Keratinocyte (primary cell): Measurements from ENCODE around the gene PIM2. TPM values are rescaled to one million over a fixed set of nuclear protein-coding genes. Genes with fewer than 3 reads are reported as not detected.

ENCODE experiments used
- DNase-seq: peaks from one replicate; pipeline ENCODE4 v3.0.0-alpha.2; 2011; ENCODE audit warnings: low read depth, missing footprints, low spot score
- FAIRE-seq: peaks from 2 replicates; lab custom pipeline; 2011; peaks lifted over from hg19 to GRCh38; lab: Jason Lieb, UNC
- H2AFZ ChIP-seq: 2 replicates; pipeline ENCODE4 v1.6.0; 2012; ENCODE audit warnings: low read length, control low read depth, inconsistent platforms; ENCODE audit not compliant: control insufficient read depth
- H3K27ac ChIP-seq: 2 replicates; pipeline ENCODE4 v1.5.1; 2011; ENCODE audit warnings: low read length; ENCODE audit not compliant: control insufficient read depth, insufficient read depth
- H3K27me3 ChIP-seq: 3 replicates; pipeline ENCODE4 v1.6.0; 2011; ENCODE audit warnings: low read length; ENCODE audit not compliant: control insufficient read depth, insufficient read depth; ENCODE audit errors: extremely low read depth
- H3K36me3 ChIP-seq, 2 experiments: 2 replicates in 1 of 2; 3 replicates in 1 of 2; pipeline ENCODE4 v1.5.1; 2011; ENCODE audit warnings: low read length in 2 of 2, mild to moderate bottlenecking in 1 of 2; ENCODE audit not compliant: control insufficient read depth in 2 of 2, insufficient read depth in 2 of 2; ENCODE audit errors: extremely low read depth in 1 of 2
- H3K4me1 ChIP-seq: 3 replicates; pipeline ENCODE4 v1.5.1; 2011; ENCODE audit warnings: low read length; ENCODE audit not compliant: control insufficient read depth, insufficient read depth; ENCODE audit errors: extremely low read depth
- H3K4me2 ChIP-seq: 3 replicates; pipeline ENCODE4 v1.6.0; 2011; ENCODE audit warnings: low read depth, low read length; ENCODE audit not compliant: control insufficient read depth, insufficient read depth; ENCODE audit errors: extremely low read depth
- H3K4me3 ChIP-seq, 3 experiments: fragments of 200-600 bp in 1 of 3; sonication (generic) in 1 of 3; 2 replicates in 2 of 3; 3 replicates in 1 of 3; pipeline ENCODE4 v1.5.1; 2011 to 2016; ENCODE audit warnings: low read length in 3 of 3, mild to moderate bottlenecking in 3 of 3, control low read depth in 2 of 3, inconsistent platforms in 1 of 3, low read depth in 1 of 3, mixed read lengths in 1 of 3, mixed run types in 1 of 3, moderate library complexity in 1 of 3; ENCODE audit not compliant: control insufficient read depth in 2 of 3, insufficient read depth in 2 of 3; ENCODE audit errors: extremely low read depth in 1 of 3
- H3K79me2 ChIP-seq: 2 replicates; pipeline ENCODE4 v1.6.0; 2012; ENCODE audit warnings: low read length; ENCODE audit not compliant: control insufficient read depth, insufficient read depth
- H3K9ac ChIP-seq: 3 replicates; pipeline ENCODE4 v1.6.0; 2011; ENCODE audit warnings: low read length; ENCODE audit not compliant: control insufficient read depth, insufficient read depth; ENCODE audit errors: extremely low read depth
- H3K9me1 ChIP-seq: 3 replicates; pipeline ENCODE4 v1.6.0; 2011; ENCODE audit warnings: low read length; ENCODE audit not compliant: control insufficient read depth, insufficient read depth; ENCODE audit errors: extremely low read depth
- H3K9me3 ChIP-seq: 2 replicates; pipeline ENCODE4 v1.5.1; 2012; ENCODE audit warnings: low read depth, low read length; ENCODE audit not compliant: control insufficient read depth
- H4K20me1 ChIP-seq: 3 replicates; pipeline ENCODE4 v1.6.0; 2011; ENCODE audit warnings: low read length; ENCODE audit not compliant: control insufficient read depth, insufficient read depth; ENCODE audit errors: extremely low read depth
- EZH2 ChIP-seq: IDR thresholded peaks from one replicate; pipeline ENCODE4 v1.6.1; 2012; ENCODE audit warnings: inconsistent platforms, mild to moderate bottlenecking, low read length, moderate library complexity
- dilution Hi-C: fragments of 300-500 bp; cut with MboI; formaldehyde crosslinking; loops from one replicate; pipeline ENCODE4 v1.7.0; 2020; ENCODE audit warnings: low sequenced_read_pairs; ENCODE audit not compliant: extremely low pct_ligation_motif_present
- polyA plus RNA-seq, 5 experiments: library from polyadenylated mRNA; depleted of rRNA in 3 of 5; stranded (reverse) in 3 of 5; stranded (forward) in 1 of 5; unstranded in 1 of 5; fragments of >200 nt; gene quantifications; 1 replicate in 1 of 5; 2 replicates in 3 of 5; 3 replicates in 1 of 5; pipeline versions ENCODE4 v1.2.1 to v1.2.3, GENCODE V29; 2011 to 2012; ENCODE audit warnings: missing spikeins in 2 of 5, low read depth in 1 of 5, low replicate concordance in 1 of 5
- TF ChIP-seq, protein P1 (sequence below), 3 experiments: IDR thresholded peaks in 1 of 3; conservative IDR thresholded peaks in 1 of 3; optimal IDR thresholded peaks in 1 of 3; 2 replicates in 2 of 3; 3 replicates in 1 of 3; pipeline versions ENCODE3 to v1.5.1; 2011; ENCODE audit warnings: low read length in 3 of 3, mild to moderate bottlenecking in 3 of 3, moderate library complexity in 2 of 3, control low read depth in 1 of 3, inconsistent platforms in 1 of 3; ENCODE audit not compliant: insufficient read depth in 2 of 3; ENCODE audit errors: extremely low read depth in 1 of 3

The PIM2 gene
- polyA plus RNA-seq, 1 donor (not counting 4 experiments of a cell fraction or from before 2014, with no cell fraction given) = 9.9 TPM

DNA sequence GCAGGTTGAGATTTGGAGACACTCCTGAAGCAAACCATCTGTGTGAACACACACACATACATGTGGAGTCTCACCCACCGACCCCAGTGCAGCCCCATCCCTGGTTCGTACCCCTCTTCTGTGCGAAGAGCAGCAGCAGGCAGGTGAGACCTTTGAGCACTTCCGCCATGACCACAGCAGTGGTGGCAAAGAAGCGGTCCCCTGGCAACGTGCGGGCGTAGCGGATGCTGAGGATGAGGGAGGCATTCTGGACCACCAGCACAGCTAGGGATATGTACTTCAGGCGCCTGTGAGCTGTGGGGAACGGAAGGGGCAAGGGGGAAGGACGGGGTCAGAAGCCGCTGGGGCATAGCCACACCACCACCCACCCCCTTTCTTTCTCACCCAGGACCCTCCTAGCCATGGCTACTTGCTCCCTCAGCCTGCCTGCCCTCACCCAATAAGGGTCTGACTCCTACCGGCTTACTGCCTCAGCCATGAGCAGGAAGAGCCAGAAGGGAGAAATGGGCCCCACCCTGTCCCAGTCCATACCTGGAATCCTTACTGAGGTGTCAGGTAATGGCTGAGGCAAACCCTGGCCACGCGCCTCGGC, 9.0 kb downstream of the PIM2 start:
- H3K79me2 ChIP-seq = peaks cover 29% of the 10 kb centered on the region
- no peaks in the 10 kb centered on the region for H4K20me1 ChIP-seq
- no peak for DNase-seq
- peaks cover 8 to 15% of the 10 kb centered on the region in 2 experiments for H3K36me3 ChIP-seq
- dilution Hi-C loops = no loop called here
- H3K27me3 ChIP-seq = no peaks in the 10 kb centered on the region
- TF ChIP-seq EZH2 = no peak
- TF ChIP-seq, protein P1, sequence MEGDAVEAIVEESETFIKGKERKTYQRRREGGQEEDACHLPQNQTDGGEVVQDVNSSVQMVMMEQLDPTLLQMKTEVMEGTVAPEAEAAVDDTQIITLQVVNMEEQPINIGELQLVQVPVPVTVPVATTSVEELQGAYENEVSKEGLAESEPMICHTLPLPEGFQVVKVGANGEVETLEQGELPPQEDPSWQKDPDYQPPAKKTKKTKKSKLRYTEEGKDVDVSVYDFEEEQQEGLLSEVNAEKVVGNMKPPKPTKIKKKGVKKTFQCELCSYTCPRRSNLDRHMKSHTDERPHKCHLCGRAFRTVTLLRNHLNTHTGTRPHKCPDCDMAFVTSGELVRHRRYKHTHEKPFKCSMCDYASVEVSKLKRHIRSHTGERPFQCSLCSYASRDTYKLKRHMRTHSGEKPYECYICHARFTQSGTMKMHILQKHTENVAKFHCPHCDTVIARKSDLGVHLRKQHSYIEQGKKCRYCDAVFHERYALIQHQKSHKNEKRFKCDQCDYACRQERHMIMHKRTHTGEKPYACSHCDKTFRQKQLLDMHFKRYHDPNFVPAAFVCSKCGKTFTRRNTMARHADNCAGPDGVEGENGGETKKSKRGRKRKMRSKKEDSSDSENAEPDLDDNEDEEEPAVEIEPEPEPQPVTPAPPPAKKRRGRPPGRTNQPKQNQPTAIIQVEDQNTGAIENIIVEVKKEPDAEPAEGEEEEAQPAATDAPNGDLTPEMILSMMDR (optimal IDR thresholded peaks at IDR 0.05 in 1 of 3, IDR thresholded peaks at IDR 0.05 in 1 of 3, conservative IDR thresholded peaks at IDR 0.05 in 1 of 3; ENCODE audit: extremely low read depth in 1 of 3, insufficient read depth in 2 of 3, low read length in 3 of 3) = no peak
- H3K9me1 ChIP-seq = no peaks in the 10 kb centered on the region
- H3K4me1 ChIP-seq = peaks cover 7% of the 10 kb centered on the region
- no peak overlapping the region for H3K9ac ChIP-seq
- H3K4me3 ChIP-seq = peak overlapping the region; percentile 63 to 91 (median 74)
- FAIRE-seq = no peak
- peak overlapping the region; percentile 89 for H3K27ac ChIP-seq
- peak overlapping the region; percentile 67 for H3K4me2 ChIP-seq
- no peak overlapping the region for H2AFZ ChIP-seq
- H3K9me3 ChIP-seq = peaks cover 3% of the 10 kb centered on the region

DNA sequence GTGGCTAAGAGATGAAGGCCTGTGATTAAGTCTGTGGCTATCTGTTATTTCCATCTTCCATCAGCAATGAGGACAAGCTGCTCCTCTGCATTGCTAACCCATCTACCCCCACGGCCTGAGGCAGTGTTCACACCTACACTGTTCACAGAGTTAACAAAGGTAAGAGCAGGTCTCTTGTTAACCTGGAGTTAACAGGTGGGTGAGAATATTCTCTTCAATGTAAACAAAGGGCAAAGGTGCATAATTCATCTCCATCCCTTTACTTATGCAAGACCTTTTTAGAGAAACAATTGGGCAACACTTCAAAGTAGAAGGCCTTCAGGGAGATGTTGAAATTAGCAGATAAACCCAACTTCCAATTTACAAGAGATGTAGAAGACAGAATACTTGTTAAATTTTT, 10.2 kb downstream of the PIM2 start:
- Histone ChIP-seq H4K20me1 (no peaks in the 10 kb centered on the region), H3K9me1 (no peaks in the 10 kb centered on the region), H3K4me1 (peaks cover 7% of the 10 kb centered on the region), H3K4me3 (no peak overlapping the region), H2AFZ (no peak overlapping the region), H3K27ac (no peak overlapping the region), H3K4me2 (no peak overlapping the region), H3K79me2 (peaks cover 30% of the 10 kb centered on the region), H3K27me3 (no peaks in the 10 kb centered on the region), H3K36me3 (peaks cover 8 to 17% of the 10 kb centered on the region in 2 experiments), H3K9me3 (peaks cover 3% of the 10 kb centered on the region), H3K9ac (no peak overlapping the region)
- no peak for FAIRE-seq
- dilution Hi-C loops = no loop called here
- no peak for DNase-seq
- TF ChIP-seq EZH2 = no peak
- TF ChIP-seq, protein P1 (optimal IDR thresholded peaks at IDR 0.05 in 1 of 3, IDR thresholded peaks at IDR 0.05 in 1 of 3, conservative IDR thresholded peaks at IDR 0.05 in 1 of 3; ENCODE audit: extremely low read depth in 1 of 3, insufficient read depth in 2 of 3, low read length in 3 of 3) = no peak
